Embryonic facial prominence (tissue), 1 donor: ENCODE data around the gene OAS3.
"Not testable (repeated sequence)": the region's sequence is repeated elsewhere in the genome, so short reads cannot be mapped to it uniquely, and the experiment has no call there.

Source experiments
- DNase-seq: peaks from one replicate; pipeline ENCODE4 v3.0.0-alpha.2; 2016; ENCODE audit errors: extremely low spot score

The OAS3 gene

DNA sequence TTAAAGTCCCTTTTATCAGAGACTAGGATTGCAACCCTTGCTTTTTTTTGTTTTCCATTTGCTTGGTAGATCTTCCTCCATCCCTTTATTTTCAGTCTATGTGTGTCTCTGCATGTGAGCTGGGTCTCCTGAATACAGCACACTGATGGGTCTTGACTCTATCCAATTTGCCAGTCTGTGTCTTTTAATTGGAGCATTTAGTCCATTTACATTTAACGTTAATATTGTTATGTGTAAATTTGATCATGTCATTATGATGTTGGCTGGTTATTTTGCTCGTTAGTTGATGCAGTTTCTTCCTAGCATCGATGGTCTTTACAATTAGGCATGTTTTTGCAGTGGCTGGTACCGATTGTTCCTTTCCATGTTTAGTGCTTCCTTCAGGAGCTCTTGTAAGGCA lies 18.9 kb downstream of the OAS3 start:
- DNase-seq, result not testable (repeated sequence)

DNA sequence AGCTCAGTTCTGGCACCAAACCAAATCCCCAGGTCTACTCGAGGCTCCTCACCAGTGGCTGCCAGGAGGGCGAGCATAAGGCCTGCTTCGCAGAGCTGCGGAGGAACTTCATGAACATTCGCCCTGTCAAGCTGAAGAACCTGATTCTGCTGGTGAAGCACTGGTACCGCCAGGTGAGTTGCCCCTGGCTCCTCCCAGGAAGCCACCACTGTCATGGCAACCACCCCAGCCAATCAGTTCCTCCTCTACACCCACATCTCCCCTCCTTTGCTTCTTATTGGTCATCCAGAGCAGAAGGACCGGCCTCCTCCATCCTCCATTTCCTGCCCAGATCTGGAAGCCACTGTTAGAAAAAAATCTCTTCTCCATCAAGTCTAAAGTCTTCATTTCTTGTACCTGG lies 22.8 kb downstream of the OAS3 start:
- DNase-seq, result no peak

DNA sequence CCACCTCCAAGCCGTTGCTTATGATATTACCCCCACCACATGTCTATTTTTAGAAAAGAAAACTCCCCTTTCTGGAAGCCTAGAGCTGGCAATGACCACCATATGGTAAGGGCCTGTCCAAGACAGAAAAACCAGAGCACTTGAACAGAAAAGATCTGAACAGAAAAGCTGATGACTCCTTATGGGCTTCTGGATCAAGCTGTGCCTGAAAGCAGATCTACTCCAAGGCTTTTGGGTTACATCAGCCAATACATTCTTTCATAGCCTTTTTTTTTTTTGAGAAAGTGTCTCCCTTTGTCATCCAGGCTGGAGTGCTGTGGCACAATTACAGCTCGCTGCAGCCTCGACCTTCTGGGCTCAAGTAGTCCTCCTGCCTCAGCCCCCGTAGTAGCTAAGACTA lies 23.3 kb downstream of the OAS3 start:
- DNase-seq, result no peak

DNA sequence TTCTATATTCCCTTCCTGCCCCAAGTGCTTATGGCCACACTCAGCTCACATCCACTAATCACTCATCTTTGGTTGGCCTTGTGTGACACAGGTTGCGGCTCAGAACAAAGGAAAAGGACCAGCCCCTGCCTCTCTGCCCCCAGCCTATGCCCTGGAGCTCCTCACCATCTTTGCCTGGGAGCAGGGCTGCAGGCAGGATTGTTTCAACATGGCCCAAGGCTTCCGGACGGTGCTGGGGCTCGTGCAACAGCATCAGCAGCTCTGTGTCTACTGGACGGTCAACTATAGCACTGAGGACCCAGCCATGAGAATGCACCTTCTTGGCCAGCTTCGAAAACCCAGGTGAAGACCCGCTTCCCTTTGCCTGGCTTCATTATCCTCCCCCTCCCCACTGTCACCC lies 24.3 kb downstream of the OAS3 start:
- DNase-seq, result no peak

DNA sequence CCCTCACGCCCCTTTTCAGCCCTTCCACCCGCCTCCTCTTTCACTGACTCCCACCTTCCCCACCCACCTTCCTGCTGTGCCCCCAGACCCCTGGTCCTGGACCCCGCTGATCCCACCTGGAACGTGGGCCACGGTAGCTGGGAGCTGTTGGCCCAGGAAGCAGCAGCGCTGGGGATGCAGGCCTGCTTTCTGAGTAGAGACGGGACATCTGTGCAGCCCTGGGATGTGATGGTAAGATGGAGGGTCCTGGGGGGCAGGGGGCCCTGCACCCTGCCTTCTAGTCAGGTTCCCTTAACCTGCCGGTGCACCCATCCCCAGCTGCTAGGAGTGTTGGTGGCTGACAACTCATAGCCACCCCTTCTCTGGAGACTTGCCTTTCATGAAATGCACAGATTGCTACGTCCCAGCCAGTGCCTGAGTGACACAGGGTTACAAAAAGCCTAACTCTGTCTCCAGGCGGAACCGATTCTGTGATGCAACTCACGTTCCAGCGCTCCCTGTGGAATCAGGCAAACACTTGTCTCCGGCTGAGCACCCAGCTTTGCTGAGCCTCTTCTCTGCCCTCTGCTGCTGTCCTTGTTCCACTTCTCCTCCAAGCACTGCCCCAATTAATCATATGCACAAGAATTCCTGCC lies 25.1 kb downstream of the OAS3 start:
- no peak for DNase-seq

DNA sequence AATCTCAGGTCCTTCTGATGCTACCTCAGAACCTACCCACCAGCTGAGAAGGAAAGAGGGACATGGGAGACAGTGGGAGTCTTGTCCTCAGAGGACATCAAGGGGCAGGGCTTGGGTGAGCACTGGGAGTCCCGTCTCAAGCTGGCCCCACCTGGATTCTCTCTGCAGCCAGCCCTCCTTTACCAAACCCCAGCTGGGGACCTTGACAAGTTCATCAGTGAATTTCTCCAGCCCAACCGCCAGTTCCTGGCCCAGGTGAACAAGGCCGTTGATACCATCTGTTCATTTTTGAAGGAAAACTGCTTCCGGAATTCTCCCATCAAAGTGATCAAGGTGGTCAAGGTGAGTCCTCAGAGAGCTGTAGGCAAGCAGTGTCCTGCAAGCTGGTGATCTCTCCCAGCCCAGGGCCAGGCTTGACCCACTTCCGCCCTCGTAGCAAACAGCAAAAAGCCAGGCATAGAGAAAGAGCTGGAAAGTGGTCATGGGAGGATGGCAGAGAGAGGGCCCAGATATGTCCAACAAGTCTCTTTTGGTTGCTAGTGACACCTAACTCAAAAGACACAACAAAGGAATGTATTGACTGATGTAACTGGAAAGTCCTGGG lies 25.9 kb downstream of the OAS3 start:
- no peak for DNase-seq

DNA sequence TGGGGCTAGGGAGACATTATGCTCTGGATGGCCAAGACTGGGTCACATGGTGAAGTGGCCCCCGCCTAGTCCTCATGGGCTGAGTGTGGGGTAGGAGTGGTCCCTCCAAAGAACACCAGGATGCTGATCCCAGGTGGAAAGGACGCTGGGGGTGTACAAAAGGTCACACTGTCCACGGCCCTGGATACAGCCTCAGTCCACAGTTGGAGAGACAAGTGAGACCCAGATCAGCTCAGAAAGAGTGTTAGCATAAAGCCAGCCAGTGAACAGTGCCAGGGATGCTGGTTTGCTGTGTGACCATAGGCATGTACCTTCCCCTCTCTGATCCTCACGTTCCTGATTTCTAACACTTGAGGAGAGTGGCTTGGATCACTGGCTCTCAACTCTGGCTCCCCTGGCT lies 26.6 kb downstream of the OAS3 start:
- DNase-seq, result no peak

DNA sequence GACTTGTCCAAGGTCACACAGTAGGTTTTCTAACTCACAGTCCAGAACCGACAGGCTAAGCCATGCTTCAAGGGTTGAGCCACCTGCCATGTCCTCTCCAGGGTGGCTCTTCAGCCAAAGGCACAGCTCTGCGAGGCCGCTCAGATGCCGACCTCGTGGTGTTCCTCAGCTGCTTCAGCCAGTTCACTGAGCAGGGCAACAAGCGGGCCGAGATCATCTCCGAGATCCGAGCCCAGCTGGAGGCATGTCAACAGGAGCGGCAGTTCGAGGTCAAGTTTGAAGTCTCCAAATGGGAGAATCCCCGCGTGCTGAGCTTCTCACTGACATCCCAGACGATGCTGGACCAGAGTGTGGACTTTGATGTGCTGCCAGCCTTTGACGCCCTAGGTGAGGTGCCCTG lies 27.4 kb downstream of the OAS3 start:
- DNase-seq, result no peak

DNA sequence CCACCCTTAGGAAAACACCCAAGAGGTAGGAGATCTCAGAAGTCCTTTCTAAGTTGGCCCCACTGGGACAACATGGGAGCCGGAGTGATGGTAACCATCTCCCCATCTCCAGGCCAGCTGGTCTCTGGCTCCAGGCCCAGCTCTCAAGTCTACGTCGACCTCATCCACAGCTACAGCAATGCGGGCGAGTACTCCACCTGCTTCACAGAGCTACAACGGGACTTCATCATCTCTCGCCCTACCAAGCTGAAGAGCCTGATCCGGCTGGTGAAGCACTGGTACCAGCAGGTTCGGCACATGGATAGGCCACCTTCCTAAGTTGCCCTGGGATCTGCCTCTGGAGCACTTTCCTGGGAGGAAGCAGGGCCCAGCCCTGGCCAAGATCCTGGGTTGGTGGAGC lies 29.0 kb downstream of the OAS3 start:
- no peak for DNase-seq

DNA sequence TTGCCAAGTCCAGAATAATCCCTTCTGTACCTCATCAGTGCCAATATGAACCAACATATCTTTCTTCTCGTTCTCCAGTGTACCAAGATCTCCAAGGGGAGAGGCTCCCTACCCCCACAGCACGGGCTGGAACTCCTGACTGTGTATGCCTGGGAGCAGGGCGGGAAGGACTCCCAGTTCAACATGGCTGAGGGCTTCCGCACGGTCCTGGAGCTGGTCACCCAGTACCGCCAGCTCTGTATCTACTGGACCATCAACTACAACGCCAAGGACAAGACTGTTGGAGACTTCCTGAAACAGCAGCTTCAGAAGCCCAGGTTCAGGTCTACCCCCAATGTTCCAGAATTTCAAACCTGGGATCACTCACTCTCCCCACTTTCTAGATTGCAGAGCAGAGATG lies 29.6 kb downstream of the OAS3 start:
- DNase-seq, result no peak

DNA sequence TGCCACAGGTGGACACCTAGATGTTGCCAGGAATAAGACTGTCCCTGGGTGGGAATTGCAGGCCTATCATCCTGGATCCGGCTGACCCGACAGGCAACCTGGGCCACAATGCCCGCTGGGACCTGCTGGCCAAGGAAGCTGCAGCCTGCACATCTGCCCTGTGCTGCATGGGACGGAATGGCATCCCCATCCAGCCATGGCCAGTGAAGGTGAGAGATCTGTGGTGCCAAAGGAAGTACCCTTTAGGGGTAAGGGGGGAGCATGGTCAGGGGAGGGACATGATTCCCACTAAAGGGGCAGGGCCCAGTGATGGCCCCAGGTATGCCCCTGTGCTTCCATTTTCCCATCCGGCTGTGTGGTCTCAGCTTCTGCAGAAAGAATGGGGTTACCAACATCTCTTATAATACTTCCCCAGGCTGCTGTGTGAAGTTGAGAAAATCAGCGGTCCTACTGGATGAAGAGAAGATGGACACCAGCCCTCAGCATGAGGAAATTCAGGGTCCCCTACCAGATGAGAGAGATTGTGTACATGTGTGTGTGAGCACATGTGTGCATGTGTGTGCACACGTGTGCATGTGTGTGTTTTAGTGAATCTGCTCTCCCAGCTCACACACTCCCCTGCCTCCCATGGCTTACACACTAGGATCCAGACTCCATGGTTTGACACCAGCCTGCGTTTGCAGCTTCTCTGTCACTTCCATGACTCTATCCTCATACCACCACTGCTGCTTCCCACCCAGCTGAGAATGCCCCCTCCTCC lies 31.5 kb downstream of the OAS3 start:
- no peak for DNase-seq

DNA sequence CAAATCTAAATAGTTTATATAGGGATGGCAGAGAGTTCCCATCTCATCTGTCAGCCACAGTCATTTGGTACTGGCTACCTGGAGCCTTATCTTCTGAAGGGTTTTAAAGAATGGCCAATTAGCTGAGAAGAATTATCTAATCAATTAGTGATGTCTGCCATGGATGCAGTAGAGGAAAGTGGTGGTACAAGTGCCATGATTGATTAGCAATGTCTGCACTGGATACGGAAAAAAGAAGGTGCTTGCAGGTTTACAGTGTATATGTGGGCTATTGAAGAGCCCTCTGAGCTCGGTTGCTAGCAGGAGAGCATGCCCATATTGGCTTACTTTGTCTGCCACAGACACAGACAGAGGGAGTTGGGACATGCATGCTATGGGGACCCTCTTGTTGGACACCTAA lies 32.1 kb downstream of the OAS3 start:
- no peak for DNase-seq

DNA sequence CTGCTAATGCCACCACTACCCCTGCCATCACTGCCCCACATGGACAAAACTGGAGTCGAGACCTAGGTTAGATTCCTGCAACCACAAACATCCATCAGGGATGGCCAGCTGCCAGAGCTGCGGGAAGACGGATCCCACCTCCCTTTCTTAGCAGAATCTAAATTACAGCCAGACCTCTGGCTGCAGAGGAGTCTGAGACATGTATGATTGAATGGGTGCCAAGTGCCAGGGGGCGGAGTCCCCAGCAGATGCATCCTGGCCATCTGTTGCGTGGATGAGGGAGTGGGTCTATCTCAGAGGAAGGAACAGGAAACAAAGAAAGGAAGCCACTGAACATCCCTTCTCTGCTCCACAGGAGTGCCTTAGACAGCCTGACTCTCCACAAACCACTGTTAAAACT lies 33.0 kb downstream of the OAS3 start:
- DNase-seq, result no peak

DNA sequence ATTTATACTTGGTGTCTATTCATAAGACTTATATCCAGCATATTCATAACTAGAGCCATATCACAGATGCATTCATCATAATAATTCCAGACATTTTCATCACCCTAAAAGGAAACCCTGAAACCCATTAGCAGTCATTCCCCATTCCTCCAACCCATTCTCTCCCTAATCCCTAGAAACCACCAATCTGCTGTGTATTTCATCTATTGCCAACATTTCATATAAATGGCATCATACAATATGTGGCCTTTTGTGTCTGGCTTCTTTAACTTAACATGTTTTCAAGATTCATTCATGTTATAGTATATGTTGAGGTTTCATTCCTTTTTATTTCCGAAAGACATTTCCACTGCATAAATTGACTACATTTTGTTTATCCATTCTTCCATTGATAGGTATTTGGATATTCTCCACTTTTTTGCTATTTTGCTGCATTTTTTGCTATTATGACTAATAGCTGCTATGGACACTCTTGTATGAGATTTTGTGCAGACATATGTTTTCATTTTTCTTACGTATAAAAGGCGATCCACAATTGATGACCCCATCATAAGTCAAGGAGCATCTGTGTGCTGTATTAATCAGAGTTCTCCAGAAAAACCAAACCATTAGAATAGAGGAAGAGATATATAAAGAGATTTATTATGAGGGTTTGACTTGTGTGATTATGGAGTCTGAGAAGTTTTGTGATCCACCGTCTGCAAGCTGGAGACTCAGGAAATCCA lies 34.9 kb downstream of the OAS3 start:
- no peak for DNase-seq

DNA sequence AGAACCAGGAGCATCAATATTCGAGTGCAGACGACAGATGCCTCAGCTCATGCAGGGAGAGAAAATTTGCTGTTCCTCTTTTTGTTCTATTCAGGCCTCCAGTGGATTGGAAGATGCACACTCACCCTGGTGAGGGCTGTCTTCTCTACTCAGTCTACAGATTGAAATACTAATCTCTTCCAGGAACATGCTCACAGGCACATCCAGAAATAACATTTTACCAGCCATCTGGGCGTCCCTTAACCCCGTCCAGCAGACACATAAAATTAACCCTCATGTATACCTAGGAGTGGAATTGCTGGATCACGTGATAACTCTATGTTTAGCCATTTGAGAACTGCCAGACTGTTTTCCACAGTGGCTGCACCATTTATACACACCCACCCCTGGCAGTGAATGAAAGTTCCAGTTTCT lies 35.6 kb downstream of the OAS3 start:
- no peak for DNase-seq

DNA sequence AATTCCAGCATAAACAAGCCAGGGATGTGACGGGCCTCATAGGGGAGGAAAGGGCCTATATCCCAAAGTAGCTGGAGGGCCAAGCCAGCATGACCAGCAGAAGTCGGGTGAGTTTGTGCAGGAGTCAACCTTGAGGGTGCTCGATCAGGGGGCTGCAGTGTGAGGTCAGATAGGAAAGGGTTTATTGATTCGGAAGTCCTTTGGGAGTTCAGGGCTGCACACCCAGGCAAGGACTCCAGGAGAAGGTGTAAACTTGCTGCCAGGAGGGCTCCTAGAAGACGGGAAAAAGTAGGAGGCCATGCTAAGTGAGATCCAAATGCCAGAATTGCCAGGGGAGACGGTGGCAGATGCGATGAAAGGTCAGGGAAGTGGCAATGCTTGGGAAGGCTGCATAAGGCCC lies 36.6 kb downstream of the OAS3 start:
- no peak for DNase-seq

DNA sequence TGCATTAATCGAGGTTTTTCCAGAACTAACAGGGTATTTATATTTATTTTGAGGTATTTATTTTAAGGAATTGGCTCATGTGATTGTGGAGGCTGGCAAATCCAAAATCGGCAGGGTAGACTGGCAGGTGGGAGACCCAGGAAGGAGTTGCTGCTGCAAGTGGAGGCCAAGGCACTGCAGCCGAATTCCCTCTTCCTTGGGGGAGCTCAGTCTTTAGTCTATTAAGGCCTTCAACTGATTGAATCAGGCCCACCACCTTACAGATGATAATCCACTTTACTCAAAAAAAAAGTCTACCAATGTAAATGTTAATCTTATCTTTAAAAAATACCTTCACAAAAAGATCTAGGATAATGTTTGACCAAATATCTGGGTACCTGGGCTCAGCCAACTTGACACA lies 38.9 kb downstream of the OAS3 start:
- DNase-seq, result no peak

DNA sequence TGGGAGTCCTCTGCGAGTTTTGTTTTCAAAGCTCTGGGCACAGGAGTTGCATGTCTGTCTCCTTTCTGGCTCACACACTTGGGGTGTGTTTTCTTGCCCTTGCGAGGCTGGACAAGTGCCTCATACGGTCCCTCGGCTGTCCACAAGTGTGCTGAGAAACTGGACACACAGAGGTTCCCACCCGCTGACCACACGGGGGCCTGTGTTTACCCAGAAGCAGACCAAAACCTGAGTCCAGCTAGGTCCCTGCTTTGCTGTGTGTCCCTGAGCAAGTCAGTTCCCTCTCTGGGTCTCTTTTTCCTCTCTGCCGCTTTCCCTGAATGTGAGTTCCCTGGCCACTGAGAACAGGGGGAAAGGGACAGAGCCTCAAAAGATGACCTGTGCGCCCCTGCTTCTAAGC lies 39.4 kb downstream of the OAS3 start:
- DNase-seq, result no peak

DNA sequence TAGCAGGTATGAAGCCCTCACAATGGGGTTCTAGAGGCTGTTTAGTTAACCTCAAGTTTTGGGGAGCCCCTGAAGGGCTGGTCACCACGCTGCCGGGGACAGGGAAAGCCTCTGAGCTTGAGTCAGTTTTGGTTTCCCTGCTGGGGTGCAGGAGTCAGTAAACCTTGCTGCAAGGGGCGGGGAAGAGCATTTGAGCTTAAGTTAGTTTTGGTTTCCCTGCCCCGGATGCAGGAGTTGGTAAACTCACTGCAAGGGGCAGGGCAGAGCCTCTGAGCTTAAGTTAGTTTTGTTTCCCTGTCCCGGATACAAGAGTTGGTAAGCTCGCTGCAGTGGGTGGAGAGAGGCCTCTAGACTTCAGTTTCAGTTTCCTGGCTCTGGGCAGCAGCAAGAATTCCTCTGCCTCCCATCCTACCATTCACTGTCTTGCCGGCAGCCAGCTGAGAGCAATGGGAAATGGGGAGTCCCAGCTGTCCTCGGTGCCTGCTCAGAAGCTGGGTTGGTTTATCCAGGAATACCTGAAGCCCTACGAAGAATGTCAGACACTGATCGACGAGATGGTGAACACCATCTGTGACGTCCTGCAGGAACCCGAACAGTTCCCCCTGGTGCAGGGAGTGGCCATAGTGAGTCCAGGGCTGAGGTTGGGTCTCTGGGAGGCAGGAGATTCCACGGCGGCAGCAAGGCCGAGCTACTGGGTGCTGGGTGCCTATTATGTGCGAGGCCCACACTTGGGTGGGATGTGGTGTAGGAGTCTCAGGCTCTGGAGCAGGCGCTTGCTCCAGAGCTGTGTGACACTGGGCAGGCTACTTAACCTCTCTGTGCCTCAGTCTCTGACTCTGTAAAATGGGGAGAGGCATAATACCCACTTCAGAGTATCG lies 40.1 kb downstream of the OAS3 start, which contains the start of gene OAS2:
Gene OAS2, plus strand, starts transcription at position 357 of the 878 bp plus-strand sequence. Its CDS starts 90 bp downstream, at position 447.
- DNase-seq, result no peak

DNA sequence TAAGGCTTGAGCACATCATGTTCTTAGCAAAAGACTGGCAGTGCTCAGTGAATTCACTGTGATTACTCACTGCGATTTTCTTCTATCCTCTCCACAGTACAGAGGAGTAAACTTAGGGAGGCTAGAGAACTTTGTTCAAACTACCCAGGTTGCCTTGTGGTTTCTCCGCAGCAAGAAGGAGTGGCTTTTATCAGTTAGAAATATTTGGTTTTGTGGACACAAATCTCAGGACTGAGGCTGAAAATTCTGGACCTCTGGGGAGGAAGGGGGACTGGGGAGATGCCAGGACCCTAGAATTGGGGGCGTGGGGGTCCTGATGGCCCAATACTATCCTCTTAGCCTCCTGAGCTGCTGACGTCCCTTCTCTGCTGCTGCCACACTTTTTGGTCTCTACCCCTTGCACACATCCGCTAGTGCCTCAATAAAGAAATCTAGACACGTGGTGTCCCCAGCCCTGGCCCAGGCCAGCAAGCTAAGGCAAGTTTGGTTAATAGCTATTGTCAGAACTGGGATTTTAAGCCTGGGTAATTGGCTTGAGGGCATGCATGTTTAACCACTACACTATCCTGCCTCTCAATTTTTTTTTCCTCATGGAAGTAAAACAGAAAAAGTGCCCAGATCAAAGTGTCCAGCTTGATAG lies 40.9 kb downstream of the OAS3 start:
- no peak for DNase-seq
